Cerebellar cortex (tissue), 1 donor: ENCODE results near the gene TRABD2A.

Experiments used
- DNase-seq: peaks from one replicate; pipeline ENCODE4 v3.0.0-alpha.2; 2015; ENCODE audit warnings: low spot score

The TRABD2A gene

DNA sequence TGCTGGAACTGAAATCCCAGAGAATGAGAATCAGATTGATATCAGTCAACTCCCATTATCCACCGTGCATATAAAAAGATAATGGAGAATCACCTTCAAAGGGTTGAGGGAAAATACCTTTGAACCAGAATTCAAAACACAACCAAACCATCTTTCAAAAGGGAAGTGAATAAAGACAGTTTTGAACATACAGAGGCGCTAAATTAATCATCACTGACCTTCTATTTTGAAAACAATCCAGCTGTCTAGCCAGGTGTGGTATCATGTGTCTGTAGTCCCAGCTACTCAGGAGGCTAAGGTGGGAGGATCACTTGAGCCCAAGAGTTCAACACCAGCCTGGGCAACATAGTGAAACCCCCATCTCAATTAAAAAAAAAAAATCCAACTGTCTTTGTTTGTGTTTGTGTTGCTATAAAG lies 63.6 kb downstream of the TRABD2A start:
- no peak for DNase-seq

DNA sequence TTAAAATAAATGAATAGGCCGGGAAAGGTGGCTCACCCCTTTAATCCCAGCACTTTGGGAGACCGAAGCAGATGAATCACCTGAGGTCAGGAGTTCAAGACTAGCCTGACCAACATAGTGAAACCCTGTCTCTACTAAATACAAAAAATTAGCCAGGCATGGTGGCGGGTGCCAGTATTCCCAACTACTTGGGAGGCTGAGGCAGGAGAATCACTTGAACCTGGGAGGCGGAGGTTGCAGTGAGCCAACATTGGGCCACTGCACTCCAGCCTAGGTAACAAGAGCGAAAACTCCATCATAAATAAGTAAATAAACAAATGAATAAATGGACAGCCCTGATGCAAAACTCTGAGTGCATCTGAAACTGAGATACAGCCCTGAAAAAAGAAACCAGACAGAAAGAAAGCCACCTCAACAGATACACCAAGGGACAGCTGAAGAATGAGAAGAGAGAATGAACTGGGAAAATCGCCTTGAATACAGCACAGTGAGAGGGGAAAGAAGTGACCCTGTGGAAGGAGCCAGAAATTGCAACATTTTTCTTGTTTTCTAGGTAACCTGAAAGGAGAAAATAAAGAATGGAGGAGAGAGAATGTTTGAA lies 64.4 kb downstream of the TRABD2A start:
- DNase-seq: no peak

- DNase-seq: no peak
These were observed 65.7 kb downstream of the TRABD2A start for GRCh38 chr2:84815146-84815545.

DNA sequence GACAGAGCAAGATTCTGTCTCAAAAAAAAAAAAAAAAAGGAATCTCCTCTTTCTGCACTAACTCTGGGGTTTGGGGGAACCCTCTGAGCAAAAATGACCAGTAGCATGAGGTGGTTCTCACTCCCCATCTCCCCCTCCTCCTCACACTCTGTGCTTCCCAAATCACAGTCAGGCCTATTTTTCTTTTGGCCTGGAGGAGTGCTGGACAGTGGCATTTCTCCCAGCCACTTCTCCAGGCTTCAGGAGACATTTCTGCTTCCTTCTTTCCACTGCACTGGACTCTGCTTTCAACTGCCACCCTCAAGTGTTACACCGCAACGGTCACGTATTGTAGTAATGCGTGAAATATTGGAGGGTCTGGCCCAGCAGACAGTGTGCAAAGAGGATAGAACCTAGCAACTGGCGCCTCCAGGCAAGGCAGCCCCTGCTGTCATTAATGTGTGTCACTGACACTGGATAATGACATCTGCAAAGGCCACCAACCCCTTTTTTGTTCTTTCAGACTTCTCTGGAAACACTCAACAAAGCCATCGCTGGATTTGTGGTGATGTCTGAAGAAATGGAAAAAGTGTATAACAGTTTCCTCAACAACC lies 68.9 kb downstream of the TRABD2A start:
- DNase-seq: no peak

- DNase-seq: no peak
These were observed 72.6 kb downstream of the TRABD2A start for GRCh38 chr2:84808279-84808678.

DNA sequence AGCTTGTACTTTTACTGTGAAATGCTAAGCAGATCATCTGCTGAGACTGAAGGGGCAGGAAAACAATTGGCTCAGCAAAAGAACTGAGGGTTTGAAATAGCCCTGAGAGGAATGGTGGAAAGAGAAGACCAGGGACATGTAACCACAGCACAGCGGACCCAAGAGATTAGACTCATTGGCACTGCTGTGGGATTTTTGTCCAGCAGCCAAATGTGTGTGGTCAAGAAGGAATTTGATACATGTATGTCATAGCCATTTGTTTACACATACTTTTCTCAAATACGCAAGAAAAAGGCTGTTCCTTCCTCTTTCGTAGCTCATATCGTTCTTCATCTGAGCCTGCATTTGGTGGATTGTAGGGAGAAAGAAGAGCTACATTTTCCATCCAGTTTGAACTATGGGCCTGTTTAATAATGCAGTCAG lies 73.8 kb downstream of the TRABD2A start:
- no peak for DNase-seq

DNA sequence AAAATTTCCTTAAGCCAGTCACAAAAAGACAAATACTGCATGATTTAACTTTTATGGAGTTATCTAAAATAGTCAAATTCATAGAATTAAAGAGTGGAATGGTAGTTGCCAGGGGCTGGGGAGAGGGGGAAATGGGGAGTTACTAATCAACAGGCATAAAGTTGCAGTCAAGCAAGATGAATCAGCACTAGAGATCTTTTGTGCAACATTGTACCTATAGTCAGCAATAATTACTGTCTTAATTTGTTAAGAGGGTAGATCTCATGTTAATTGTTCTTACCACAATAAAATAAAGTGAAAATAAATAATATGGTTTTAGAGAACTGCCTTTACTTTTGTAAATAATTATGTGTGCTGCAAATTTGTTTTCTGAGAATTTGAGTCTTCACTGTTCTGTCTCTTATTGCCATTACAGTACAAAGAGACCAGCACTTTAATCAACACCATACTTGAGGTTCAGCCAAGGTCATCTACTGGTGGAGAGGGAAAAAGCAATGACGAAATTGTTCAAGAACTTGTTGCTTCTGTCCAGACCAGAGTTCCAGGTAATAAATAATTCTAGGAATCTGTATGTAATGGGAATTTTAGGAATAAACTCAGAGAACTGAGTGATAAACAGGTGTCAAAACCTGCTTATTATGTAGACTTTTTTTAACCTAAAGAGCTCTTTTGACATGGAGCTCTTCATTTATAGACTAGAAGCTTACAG lies 75.5 kb downstream of the TRABD2A start:
- no peak for DNase-seq

GRCh38 chr2:84801811-84802210 lies 79.1 kb downstream of the TRABD2A start:
- DNase-seq: no peak

DNA sequence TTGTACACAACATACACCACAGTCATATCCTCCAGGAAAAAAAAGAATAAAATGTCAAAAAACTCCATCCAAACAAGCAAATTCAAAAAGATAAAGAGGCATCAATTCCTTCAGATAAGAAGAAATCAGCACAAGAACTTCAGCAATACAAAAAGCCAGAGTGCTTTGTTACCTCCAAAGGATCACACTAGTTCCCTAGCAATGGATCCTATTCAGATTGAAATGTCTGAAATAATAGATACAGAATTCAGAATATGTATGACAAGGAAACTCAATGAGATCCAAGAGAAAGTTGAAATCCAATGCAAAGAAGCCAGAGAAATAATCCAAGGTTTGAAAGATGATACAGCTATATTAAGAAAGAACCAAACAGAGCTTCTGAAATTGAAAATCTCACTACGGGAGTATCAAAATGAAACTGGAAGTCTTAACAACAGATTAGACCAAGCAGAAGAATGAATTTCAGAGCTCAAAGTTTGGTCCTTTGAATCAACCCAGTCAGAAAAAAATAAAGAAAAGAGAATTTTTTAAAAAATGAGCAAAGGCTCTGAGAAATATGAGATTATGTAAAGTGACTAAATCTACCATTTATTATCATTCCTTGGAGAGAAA lies 80.6 kb downstream of the TRABD2A start:
- DNase-seq: no peak

GRCh38 chr2:84799772-84800171 lies 81.1 kb downstream of the TRABD2A start:
- no peak for DNase-seq

GRCh38 chr2:84797271-84797670 lies 83.6 kb downstream of the TRABD2A start:
- no peak for DNase-seq

DNA sequence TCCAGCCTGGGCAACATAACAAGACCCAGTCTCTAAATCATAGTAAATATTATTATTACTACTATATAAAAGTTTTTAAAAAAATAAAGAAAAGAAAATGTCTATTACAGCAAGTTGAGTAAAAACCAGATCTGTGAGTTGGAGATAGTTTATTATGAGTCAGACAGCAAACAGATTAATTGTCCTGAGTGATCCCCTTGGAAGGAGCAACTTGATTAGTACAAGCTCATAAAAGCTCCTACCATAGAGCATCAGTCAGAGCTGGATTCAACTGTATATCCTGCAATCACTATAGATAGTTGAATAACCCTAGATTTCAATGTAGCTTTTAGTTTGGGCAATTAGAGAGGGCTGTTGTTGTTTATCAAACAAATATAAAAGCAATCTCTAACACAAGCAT lies 84.1 kb downstream of the TRABD2A start:
- DNase-seq: no peak

DNA sequence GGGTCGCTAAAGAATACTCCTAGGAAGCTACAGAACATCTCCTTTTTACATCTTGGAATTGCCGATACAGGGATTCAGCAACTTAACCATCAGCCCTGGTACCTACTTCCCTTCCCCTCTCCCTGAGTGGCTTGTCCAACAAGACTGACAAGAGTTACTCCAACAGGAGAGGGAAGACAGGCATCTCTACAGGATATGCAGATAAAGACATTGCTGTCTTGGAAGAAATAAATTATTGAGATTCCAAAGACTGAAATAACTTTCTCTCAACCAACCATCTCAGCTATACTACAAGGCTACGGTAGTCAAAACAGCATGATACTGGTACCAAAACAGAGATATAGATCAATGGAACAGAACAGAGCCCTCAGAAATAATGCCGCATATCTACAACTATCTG lies 87.2 kb downstream of the TRABD2A start:
- DNase-seq: no peak

GRCh38 chr2:84792856-84793522 lies 87.9 kb downstream of the TRABD2A start:
- DNase-seq: no peak

GRCh38 chr2:84788498-84788897 lies 92.4 kb downstream of the TRABD2A start:
- no peak for DNase-seq

GRCh38 chr2:84788027-84788426 lies 92.9 kb downstream of the TRABD2A start:
- no peak for DNase-seq

GRCh38 chr2:84786601-84787000 lies 94.3 kb downstream of the TRABD2A start:
- peak; percentile 66 for DNase-seq

GRCh38 chr2:84785950-84786349 lies 94.9 kb downstream of the TRABD2A start:
- no peak for DNase-seq

DNA sequence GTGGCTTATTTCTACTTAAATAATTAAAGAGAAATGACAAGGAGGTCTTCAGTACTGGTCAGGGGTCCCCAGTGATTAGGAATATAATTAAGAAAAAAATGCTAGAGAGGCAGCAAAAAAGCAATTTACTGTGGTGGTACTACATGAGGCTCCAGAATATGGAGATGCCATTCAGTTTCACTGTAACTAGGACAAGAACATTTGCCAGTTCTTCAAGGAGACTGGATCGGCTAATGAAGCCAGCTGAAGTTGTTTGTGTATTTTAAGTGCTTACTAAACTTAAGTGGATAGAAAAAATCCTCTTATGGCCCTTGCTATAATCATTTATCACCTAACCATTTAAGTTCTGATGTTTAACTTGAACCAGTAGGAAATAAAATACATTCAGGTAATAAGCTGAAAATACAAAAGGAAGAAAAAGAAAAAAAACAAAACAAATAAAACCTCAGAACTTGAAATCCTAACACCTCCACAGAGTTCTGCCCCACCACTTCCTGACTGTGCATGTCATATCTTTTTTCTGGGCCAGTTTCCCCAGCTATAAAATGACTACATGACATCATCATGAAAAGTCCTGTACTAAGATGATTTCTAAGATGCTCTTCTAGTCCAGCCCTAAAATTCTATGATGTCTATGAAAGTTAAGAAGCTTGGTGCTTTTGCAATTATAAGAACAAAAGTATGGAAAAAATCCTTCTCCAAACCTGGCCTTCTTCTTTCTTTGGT lies 98.0 kb downstream of the TRABD2A start:
- DNase-seq: no peak

DNA sequence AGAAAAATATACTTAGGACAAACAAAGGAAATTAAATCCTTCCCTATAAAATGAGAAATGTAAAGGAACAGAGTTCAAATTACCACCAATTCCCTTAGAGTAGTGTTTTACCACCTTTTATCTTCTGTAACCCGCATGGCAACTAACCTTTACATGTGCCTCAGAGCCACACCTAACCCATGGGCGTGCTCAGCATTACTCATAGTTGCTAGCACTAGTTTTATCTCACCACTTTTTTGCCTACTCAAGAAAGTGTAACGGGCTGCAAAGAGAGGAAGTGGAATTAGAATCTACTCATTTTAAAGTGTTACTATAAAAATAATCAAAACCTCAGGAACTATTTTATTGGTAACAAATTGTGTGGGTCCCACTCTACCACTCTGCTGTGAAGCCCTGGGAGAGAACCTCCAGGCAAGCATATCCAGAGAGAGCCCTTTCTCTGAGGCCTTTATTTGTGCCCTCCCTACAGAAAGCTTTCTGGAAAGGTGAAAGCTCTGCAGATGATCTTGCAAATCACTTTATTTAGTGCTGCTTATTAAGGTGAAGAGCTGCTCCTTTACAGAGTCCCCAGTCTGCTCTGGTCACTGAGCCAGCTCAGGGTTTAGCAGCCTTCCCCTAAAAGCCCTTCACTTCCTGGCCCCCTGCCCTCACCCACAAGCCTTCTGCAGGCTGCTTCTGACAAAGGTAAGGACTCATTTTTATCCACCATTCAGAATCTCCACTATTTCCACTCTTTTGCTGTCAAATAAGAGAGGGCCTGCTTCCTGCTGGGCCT lies 98.8 kb downstream of the TRABD2A start:
- DNase-seq: no peak

DNA sequence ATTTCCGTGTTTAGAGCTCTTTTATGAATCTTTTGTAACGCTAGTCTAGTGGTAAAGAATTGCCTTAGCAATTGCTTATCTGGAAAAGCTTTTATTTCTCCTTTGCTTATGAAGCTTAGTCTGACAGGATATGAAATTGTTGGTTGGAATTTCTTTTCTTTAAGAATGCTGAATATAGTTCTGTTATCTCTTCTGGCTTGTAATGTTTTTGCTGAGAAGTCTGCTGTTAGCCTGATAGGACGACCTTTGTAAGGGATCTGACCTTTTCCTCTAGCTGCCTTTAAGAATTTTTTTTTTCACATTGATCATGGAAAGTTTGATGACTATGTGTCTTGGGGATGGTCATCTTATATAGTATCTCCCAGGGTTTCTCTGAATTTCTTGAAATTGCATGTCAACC lies 101.1 kb downstream of the TRABD2A start:
- no peak for DNase-seq
